ENCODE results near the gene SIAH2. TPM values are rescaled to one million over a fixed set of nuclear protein-coding genes. Genes with fewer than 3 reads are reported as not detected.

SIAH2 gene
- total and polyA plus RNA-seq, 2 of the 8 experiments (the other 6 are each of a cell fraction or from before 2014, with no cell fraction given), result 23.9 to 34.2 TPM

DNA sequence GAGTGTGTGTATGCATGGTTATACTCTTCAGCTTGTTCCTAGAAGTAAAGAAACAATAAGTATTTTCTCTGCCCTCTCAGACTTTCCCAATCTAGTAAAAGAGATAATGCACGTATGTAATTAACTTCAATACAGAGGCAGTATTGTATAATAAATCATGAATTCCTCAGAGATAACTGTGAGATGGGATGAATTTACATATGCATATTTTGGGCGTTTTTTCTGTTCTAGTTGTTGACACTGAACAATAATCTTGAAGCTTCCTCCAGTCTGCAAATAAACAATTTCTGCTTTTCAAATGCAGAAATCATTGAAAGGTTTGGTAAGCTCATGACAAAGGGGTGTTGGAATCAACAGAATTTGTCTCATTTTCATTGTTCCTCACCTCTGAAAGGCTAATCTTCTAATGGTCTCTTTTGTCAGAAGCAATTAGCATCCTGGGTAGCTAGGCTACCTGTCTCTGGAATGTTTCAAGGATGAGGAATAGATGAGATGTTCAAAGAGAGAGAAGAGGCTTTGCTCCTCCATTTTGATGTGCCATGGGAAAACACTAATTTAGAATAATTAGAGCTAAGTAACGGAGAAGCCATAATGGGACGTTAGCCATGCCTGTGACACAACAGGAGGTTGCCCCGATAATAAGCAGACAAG, 43.3 kb upstream of the SIAH2 start (continued):
- TF ChIP-seq, protein P1, sequence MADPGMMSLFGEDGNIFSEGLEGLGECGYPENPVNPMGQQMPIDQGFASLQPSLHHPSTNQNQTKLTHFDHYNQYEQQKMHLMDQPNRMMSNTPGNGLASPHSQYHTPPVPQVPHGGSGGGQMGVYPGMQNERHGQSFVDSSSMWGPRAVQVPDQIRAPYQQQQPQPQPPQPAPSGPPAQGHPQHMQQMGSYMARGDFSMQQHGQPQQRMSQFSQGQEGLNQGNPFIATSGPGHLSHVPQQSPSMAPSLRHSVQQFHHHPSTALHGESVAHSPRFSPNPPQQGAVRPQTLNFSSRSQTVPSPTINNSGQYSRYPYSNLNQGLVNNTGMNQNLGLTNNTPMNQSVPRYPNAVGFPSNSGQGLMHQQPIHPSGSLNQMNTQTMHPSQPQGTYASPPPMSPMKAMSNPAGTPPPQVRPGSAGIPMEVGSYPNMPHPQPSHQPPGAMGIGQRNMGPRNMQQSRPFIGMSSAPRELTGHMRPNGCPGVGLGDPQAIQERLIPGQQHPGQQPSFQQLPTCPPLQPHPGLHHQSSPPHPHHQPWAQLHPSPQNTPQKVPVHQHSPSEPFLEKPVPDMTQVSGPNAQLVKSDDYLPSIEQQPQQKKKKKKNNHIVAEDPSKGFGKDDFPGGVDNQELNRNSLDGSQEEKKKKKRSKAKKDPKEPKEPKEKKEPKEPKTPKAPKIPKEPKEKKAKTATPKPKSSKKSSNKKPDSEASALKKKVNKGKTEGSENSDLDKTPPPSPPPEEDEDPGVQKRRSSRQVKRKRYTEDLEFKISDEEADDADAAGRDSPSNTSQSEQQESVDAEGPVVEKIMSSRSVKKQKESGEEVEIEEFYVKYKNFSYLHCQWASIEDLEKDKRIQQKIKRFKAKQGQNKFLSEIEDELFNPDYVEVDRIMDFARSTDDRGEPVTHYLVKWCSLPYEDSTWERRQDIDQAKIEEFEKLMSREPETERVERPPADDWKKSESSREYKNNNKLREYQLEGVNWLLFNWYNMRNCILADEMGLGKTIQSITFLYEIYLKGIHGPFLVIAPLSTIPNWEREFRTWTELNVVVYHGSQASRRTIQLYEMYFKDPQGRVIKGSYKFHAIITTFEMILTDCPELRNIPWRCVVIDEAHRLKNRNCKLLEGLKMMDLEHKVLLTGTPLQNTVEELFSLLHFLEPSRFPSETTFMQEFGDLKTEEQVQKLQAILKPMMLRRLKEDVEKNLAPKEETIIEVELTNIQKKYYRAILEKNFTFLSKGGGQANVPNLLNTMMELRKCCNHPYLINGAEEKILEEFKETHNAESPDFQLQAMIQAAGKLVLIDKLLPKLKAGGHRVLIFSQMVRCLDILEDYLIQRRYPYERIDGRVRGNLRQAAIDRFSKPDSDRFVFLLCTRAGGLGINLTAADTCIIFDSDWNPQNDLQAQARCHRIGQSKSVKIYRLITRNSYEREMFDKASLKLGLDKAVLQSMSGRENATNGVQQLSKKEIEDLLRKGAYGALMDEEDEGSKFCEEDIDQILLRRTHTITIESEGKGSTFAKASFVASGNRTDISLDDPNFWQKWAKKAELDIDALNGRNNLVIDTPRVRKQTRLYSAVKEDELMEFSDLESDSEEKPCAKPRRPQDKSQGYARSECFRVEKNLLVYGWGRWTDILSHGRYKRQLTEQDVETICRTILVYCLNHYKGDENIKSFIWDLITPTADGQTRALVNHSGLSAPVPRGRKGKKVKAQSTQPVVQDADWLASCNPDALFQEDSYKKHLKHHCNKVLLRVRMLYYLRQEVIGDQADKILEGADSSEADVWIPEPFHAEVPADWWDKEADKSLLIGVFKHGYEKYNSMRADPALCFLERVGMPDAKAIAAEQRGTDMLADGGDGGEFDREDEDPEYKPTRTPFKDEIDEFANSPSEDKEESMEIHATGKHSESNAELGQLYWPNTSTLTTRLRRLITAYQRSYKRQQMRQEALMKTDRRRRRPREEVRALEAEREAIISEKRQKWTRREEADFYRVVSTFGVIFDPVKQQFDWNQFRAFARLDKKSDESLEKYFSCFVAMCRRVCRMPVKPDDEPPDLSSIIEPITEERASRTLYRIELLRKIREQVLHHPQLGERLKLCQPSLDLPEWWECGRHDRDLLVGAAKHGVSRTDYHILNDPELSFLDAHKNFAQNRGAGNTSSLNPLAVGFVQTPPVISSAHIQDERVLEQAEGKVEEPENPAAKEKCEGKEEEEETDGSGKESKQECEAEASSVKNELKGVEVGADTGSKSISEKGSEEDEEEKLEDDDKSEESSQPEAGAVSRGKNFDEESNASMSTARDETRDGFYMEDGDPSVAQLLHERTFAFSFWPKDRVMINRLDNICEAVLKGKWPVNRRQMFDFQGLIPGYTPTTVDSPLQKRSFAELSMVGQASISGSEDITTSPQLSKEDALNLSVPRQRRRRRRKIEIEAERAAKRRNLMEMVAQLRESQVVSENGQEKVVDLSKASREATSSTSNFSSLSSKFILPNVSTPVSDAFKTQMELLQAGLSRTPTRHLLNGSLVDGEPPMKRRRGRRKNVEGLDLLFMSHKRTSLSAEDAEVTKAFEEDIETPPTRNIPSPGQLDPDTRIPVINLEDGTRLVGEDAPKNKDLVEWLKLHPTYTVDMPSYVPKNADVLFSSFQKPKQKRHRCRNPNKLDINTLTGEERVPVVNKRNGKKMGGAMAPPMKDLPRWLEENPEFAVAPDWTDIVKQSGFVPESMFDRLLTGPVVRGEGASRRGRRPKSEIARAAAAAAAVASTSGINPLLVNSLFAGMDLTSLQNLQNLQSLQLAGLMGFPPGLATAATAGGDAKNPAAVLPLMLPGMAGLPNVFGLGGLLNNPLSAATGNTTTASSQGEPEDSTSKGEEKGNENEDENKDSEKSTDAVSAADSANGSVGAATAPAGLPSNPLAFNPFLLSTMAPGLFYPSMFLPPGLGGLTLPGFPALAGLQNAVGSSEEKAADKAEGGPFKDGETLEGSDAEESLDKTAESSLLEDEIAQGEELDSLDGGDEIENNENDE (IDR thresholded peaks at IDR 0.05; ENCODE audit: insufficient replicate concordance, low read length), result peak; percentile 86
- no peak for TF ChIP-seq GABPA (IDR thresholded peaks at IDR 0.05; ENCODE audit: borderline replicate concordance, insufficient read depth, low read length)
- no peak for TF ChIP-seq EGR1 (IDR thresholded peaks at IDR 0.05; ENCODE audit: borderline replicate concordance, low read depth, low read length)
- peak in 1 of 2 experiments; percentile 72; a peak in 1 of 4 replicates for TF ChIP-seq HDAC2 (IDR thresholded peaks at IDR 0.05; ENCODE audit: borderline replicate concordance in 1 of 2, low read depth in 2 of 2, low read length in 2 of 2)
- TF ChIP-seq SP1 (IDR thresholded peaks at IDR 0.05; ENCODE audit: low read depth, low read length), result peak; percentile 74
- TF ChIP-seq MAX (IDR thresholded peaks at IDR 0.05), result no peak
- no peak for TF ChIP-seq HDAC6 (IDR thresholded peaks at IDR 0.05; ENCODE audit: low read depth, low read length)
- no peak for TF ChIP-seq KDM5A (IDR thresholded peaks at IDR 0.05; ENCODE audit: low read length)
- no peak for TF ChIP-seq JUN (IDR thresholded peaks at IDR 0.05; ENCODE audit: low read depth, low read length)
- TF ChIP-seq NANOG (IDR thresholded peaks at IDR 0.05; ENCODE audit: insufficient read depth, low read depth, low read length, poor library complexity, severe bottlenecking), result peak; percentile 92
